ENCODE results near the gene PRM1. TPM values are rescaled to one million over a fixed set of nuclear protein-coding genes. Genes with fewer than 3 reads are reported as not detected.

Gene PRM1
- total RNA-seq, 1 donor from 2014 or later: not detected

- Histone ChIP-seq H4K20me1 (ENCODE audit: insufficient read depth, low read length) (peaks cover 47% of the 10 kb centered on the region), H3K9me3 (ENCODE audit: insufficient read depth, low read depth, low read length) (no peaks in the 10 kb centered on the region), H3K79me2 (ENCODE audit: insufficient read depth, low read length) (peaks cover 29% of the 10 kb centered on the region), H3K9ac (ENCODE audit: low read length) (peak overlapping the region; percentile 95), H3K27me3 (ENCODE audit: insufficient read depth, low read length) (no peaks in the 10 kb centered on the region), H3K27ac (ENCODE audit: low read depth, low read length) (peak overlapping the region; percentile 79), H3K4me3 (ENCODE audit: insufficient read depth, low read depth, low read length) (peak overlapping the region; percentile 62), H2AFZ (ENCODE audit: low read depth, low read length) (peak overlapping the region; percentile 30), H3K4me1 (ENCODE audit: insufficient read depth, low read length) (peaks cover 40% of the 10 kb centered on the region), H3K36me3 (ENCODE audit: insufficient read depth, low read length) (no peaks in the 10 kb centered on the region), H3K4me2 (ENCODE audit: low read length) (peak overlapping the region; percentile 89)
- TF ChIP-seq CTCF (IDR thresholded peaks at IDR 0.05; ENCODE audit: insufficient read depth, low read depth, low read length) (no peak), EZH2 (IDR thresholded peaks at IDR 0.05; ENCODE audit: insufficient read depth, low read length) (no peak)
- FAIRE-seq (no peak), DNase-seq (ENCODE audit: low read depth) (peak; percentile 56)
- Mint-ChIP-seq H3K4me1 (ENCODE audit: low read depth, unreplicated experiment) (peaks cover 25% of the 10 kb centered on the region), H3K9me3 (ENCODE audit: unreplicated experiment) (no peaks in the 10 kb centered on the region), H3K36me3 (ENCODE audit: low read depth, unreplicated experiment) (peaks cover 2% of the 10 kb centered on the region), H3K27ac (ENCODE audit: unreplicated experiment) (no peak overlapping the region), H3K4me3 (ENCODE audit: unreplicated experiment) (peak overlapping the region; percentile 86), H3K27me3 (ENCODE audit: low read depth, unreplicated experiment) (peaks cover 13% of the 10 kb centered on the region)
Observed at GRCh38 chr16:11254913-11255736, 26.0 kb downstream of the PRM1 start.

- H3K79me2 ChIP-seq (ENCODE audit: insufficient read depth, low read length): peaks cover 29% of the 10 kb centered on the region
- H3K9ac ChIP-seq (ENCODE audit: low read length): peak overlapping the region; percentile 95
- H3K4me1 ChIP-seq (ENCODE audit: insufficient read depth, low read length): peaks cover 40% of the 10 kb centered on the region
- peaks cover 6% of the 10 kb centered on the region for H3K27me3 Mint-ChIP-seq (ENCODE audit: low read depth, unreplicated experiment)
- H3K27me3 ChIP-seq (ENCODE audit: insufficient read depth, low read length): no peaks in the 10 kb centered on the region
- no peaks in the 10 kb centered on the region for H3K36me3 ChIP-seq (ENCODE audit: insufficient read depth, low read length)
- no peak overlapping the region for H3K27ac ChIP-seq (ENCODE audit: low read depth, low read length)
- no peak overlapping the region for H3K27ac Mint-ChIP-seq (ENCODE audit: unreplicated experiment)
- no peaks in the 10 kb centered on the region for H3K9me3 ChIP-seq (ENCODE audit: insufficient read depth, low read depth, low read length)
- TF ChIP-seq EZH2 (IDR thresholded peaks at IDR 0.05; ENCODE audit: insufficient read depth, low read length) (no peak), CTCF (IDR thresholded peaks at IDR 0.05; ENCODE audit: insufficient read depth, low read depth, low read length) (no peak)
- DNase-seq (ENCODE audit: low read depth) (no peak), FAIRE-seq (no peak)
- H4K20me1 ChIP-seq (ENCODE audit: insufficient read depth, low read length): peaks cover 47% of the 10 kb centered on the region
- H3K4me3 ChIP-seq (ENCODE audit: insufficient read depth, low read depth, low read length): peak overlapping the region; percentile 62
- peaks cover 2% of the 10 kb centered on the region for H3K36me3 Mint-ChIP-seq (ENCODE audit: low read depth, unreplicated experiment)
- no peaks in the 10 kb centered on the region for H3K9me3 Mint-ChIP-seq (ENCODE audit: unreplicated experiment)
- H2AFZ ChIP-seq (ENCODE audit: low read depth, low read length): no peak overlapping the region
- peak overlapping the region; percentile 86 for H3K4me3 Mint-ChIP-seq (ENCODE audit: unreplicated experiment)
- H3K4me2 ChIP-seq (ENCODE audit: low read length): peak overlapping the region; percentile 89
- peaks cover 25% of the 10 kb centered on the region for H3K4me1 Mint-ChIP-seq (ENCODE audit: low read depth, unreplicated experiment)
Observed at GRCh38 chr16:11253995-11254912, 26.9 kb downstream of the PRM1 start.

All from astrocyte (in vitro differentiated cells and primary cell).